Measurements from ENCODE around the gene SYNDIG1.

The SYNDIG1 gene

GRCh38 chr20:24567508-24567907, 98.1 kb downstream of the SYNDIG1 start:
- DNase-seq (ENCODE audit: low spot score) = no peak

GRCh38 chr20:24568842-24569241, 99.4 kb downstream of the SYNDIG1 start:
- DNase-seq (ENCODE audit: low spot score) = no peak

GRCh38 chr20:24571159-24571558, 101.7 kb downstream of the SYNDIG1 start:
- DNase-seq (ENCODE audit: low spot score) = no peak

GRCh38 chr20:24572140-24572539, 102.7 kb downstream of the SYNDIG1 start:
- no peak for DNase-seq (ENCODE audit: low spot score)

GRCh38 chr20:24572862-24573261, 103.4 kb downstream of the SYNDIG1 start:
- DNase-seq (ENCODE audit: low spot score) = no peak

- no peak for DNase-seq (ENCODE audit: low spot score)
Measured at GRCh38 chr20:24573557-24573956, 104.1 kb downstream of the SYNDIG1 start.

GRCh38 chr20:24574307-24574706, 104.9 kb downstream of the SYNDIG1 start:
- no peak for DNase-seq (ENCODE audit: low spot score)

- no peak for DNase-seq (ENCODE audit: low spot score)
Measured at GRCh38 chr20:24574797-24575196, 105.4 kb downstream of the SYNDIG1 start.

GRCh38 chr20:24575811-24576210, 106.4 kb downstream of the SYNDIG1 start:
- DNase-seq (ENCODE audit: low spot score) = no peak

- DNase-seq (ENCODE audit: low spot score) = no peak
Measured at GRCh38 chr20:24576447-24576846, 107.0 kb downstream of the SYNDIG1 start.

GRCh38 chr20:24577271-24577909, 108.0 kb downstream of the SYNDIG1 start:
- DNase-seq (ENCODE audit: low spot score) = no peak

- no peak for DNase-seq (ENCODE audit: low spot score)
Measured at GRCh38 chr20:24578567-24579415, 109.4 kb downstream of the SYNDIG1 start.

GRCh38 chr20:24579475-24579874, 110.0 kb downstream of the SYNDIG1 start:
- no peak for DNase-seq (ENCODE audit: low spot score)

GRCh38 chr20:24580006-24580405, 110.6 kb downstream of the SYNDIG1 start:
- DNase-seq (ENCODE audit: low spot score) = no peak

- DNase-seq (ENCODE audit: low spot score) = no peak
Measured at GRCh38 chr20:24580855-24581254, 111.4 kb downstream of the SYNDIG1 start.

- no peak for DNase-seq (ENCODE audit: low spot score)
Measured at GRCh38 chr20:24581443-24582170, 112.2 kb downstream of the SYNDIG1 start.

- no peak for DNase-seq (ENCODE audit: low spot score)
Measured at GRCh38 chr20:24582373-24583168, 113.1 kb downstream of the SYNDIG1 start.

- DNase-seq (ENCODE audit: low spot score) = no peak
Measured at GRCh38 chr20:24583169-24583792, 113.9 kb downstream of the SYNDIG1 start.

- no peak for DNase-seq (ENCODE audit: low spot score)
Measured at GRCh38 chr20:24584078-24584477, 114.6 kb downstream of the SYNDIG1 start.

- DNase-seq (ENCODE audit: low spot score) = no peak
Measured at GRCh38 chr20:24584538-24585356, 115.3 kb downstream of the SYNDIG1 start.

All from HuH-7.5 (cell line).